H1 (cell line): Measurements from ENCODE around the gene MYO9A. TPM values are rescaled to one million over a fixed set of nuclear protein-coding genes. Genes with fewer than 3 reads are reported as not detected.

ENCODE experiments used
- CTCF ChIA-PET: fragments of 300-600 bp; sonication (Branson Sonifier 250); formaldehyde crosslinking; loops from one replicate; lab custom pipeline; 2021; ENCODE audit not compliant: partially characterized antibody; lab: Charles Lee
- POLR2A ChIA-PET: fragments of 300-600 bp; sonication (Branson Sonifier 250); formaldehyde crosslinking; loops from one replicate; lab custom pipeline; 2021; ENCODE audit warnings: inconsistent platforms; ENCODE audit not compliant: partially characterized antibody; lab: Charles Lee
- DNase-seq, 2 experiments: peaks; one replicate each; pipeline versions ENCODE4 v3.0.0 to v3.0.0-alpha.2; 2010 to 2022; ENCODE audit warnings: low spot score in 2 of 2, low read depth in 1 of 2, mixed read lengths in 1 of 2
- FAIRE-seq: peaks from 2 replicates; lab custom pipeline; 2011; peaks lifted over from hg19 to GRCh38; lab: Jason Lieb, UNC
- H2AFZ ChIP-seq: 2 replicates; pipeline ENCODE4 v1.8.1; 2012; ENCODE audit warnings: low read length, inconsistent platforms
- H2AK5ac ChIP-seq: 2 replicates; pipeline ENCODE4 v1.6.1; 2013; ENCODE audit warnings: low read depth, low read length
- H2BK120ac ChIP-seq: replicated peaks from 2 replicates; pipeline ENCODE3; 2013; ENCODE audit warnings: low read depth, low read length, inconsistent platforms
- H2BK12ac ChIP-seq: 2 replicates; pipeline ENCODE4 v1.6.1; 2013; ENCODE audit warnings: low read depth, low read length
- H2BK15ac ChIP-seq: 2 replicates; pipeline ENCODE4 v1.6.1; 2013; ENCODE audit warnings: low read length
- H2BK20ac ChIP-seq: 2 replicates; pipeline ENCODE4 v1.6.1; 2013; ENCODE audit warnings: low read length
- H2BK5ac ChIP-seq: 2 replicates; pipeline ENCODE4 v1.6.1; 2013; ENCODE audit warnings: low read depth, low read length
- H3K14ac ChIP-seq: 2 replicates; pipeline ENCODE4 v1.6.1; 2013; ENCODE audit warnings: inconsistent platforms; ENCODE audit not compliant: insufficient read length
- H3K18ac ChIP-seq: 2 replicates; pipeline ENCODE4 v1.6.1; 2013; ENCODE audit warnings: low read length; ENCODE audit errors: extremely low read depth
- H3K23ac ChIP-seq: 2 replicates; pipeline ENCODE4 v1.6.1; 2013; ENCODE audit warnings: inconsistent platforms; ENCODE audit not compliant: insufficient read length
- H3K23me2 ChIP-seq: 2 replicates; pipeline ENCODE4 v1.6.1; 2013; ENCODE audit warnings: low read depth, low read length
- H3K27ac ChIP-seq: 2 replicates; pipeline ENCODE4 v1.6.1; 2011; ENCODE audit warnings: low read depth, low read length, inconsistent platforms
- H3K27me3 ChIP-seq, 4 experiments: replicated peaks in 1 of 4; 1 replicate in 1 of 4; 2 replicates in 3 of 4; pipeline versions ENCODE4 v1.6.1 to v1.8.1; 2011 to 2013; ENCODE audit warnings: low read length in 3 of 4, mild to moderate bottlenecking in 3 of 4, inconsistent platforms in 2 of 4, mixed read lengths in 2 of 4, moderate library complexity in 1 of 4; ENCODE audit not compliant: control insufficient read depth in 3 of 4, insufficient read depth in 3 of 4; ENCODE audit errors: extremely low read depth in 1 of 4
- H3K36me3 ChIP-seq, 4 experiments: 2 replicates each; pipeline versions ENCODE4 v1.6.1 to v1.8.1; 2011 to 2013; ENCODE audit warnings: mild to moderate bottlenecking in 4 of 4, low read length in 3 of 4, moderate library complexity in 2 of 4, control low read depth in 1 of 4, inconsistent platforms in 1 of 4; ENCODE audit not compliant: insufficient read depth in 4 of 4, control insufficient read depth in 2 of 4
- H3K4ac ChIP-seq: replicated peaks from 2 replicates; pipeline ENCODE3; 2013; ENCODE audit warnings: low read length, low read depth, mixed read lengths, inconsistent platforms; ENCODE audit not compliant: insufficient read length
- H3K4me1 ChIP-seq, 4 experiments: replicated peaks in 1 of 4; 1 replicate in 1 of 4; 2 replicates in 3 of 4; pipeline versions ENCODE4 v1.6.1 to v1.8.1; 2011 to 2013; ENCODE audit warnings: low read length in 3 of 4, inconsistent platforms in 2 of 4, mixed read lengths in 1 of 4; ENCODE audit not compliant: insufficient read depth in 4 of 4, control insufficient read depth in 3 of 4
- H3K4me2 ChIP-seq, 2 experiments: 2 replicates each; pipeline versions ENCODE4 v1.6.1 to v1.8.1; 2011 to 2013; ENCODE audit warnings: low read depth in 2 of 2, low read length in 2 of 2, control low read depth in 1 of 2, inconsistent platforms in 1 of 2, mild to moderate bottlenecking in 1 of 2; ENCODE audit not compliant: insufficient read depth in 1 of 2
- H3K4me3 ChIP-seq, 4 experiments: fragments of 200-600, 300-600 bp in 1 of 4; sonication (generic), shearing (Covaris generic), sonication (Bioruptor Twin) in 1 of 4; 2 replicates each; pipeline versions ENCODE4 v1.5.1 to v1.8.1; 2011 to 2016; ENCODE audit warnings: low read length in 4 of 4, low read depth in 3 of 4, control low read depth in 2 of 4, inconsistent platforms in 2 of 4, mild to moderate bottlenecking in 2 of 4, mixed read lengths in 1 of 4, moderate library complexity in 1 of 4; ENCODE audit not compliant: insufficient read depth in 2 of 4; ENCODE audit errors: extremely low read depth in 1 of 4
- H3K56ac ChIP-seq: replicated peaks from 2 replicates; pipeline ENCODE3; 2013; ENCODE audit warnings: low read depth, mild to moderate bottlenecking, mixed read lengths, low read length, inconsistent platforms; ENCODE audit not compliant: insufficient read length
- H3K79me1 ChIP-seq: 2 replicates; pipeline ENCODE4 v1.6.1; 2013; ENCODE audit warnings: low read depth, low read length, control low read depth
- H3K79me2 ChIP-seq, 2 experiments: 2 replicates each; pipeline versions ENCODE4 v1.6.1 to v1.8.1; 2012 to 2013; ENCODE audit warnings: low read length in 2 of 2, mild to moderate bottlenecking in 2 of 2, inconsistent platforms in 1 of 2; ENCODE audit not compliant: insufficient read depth in 2 of 2, control insufficient read depth in 1 of 2
- H3K9ac ChIP-seq, 4 experiments: replicated peaks in 1 of 4; 1 replicate in 1 of 4; 2 replicates in 3 of 4; pipeline versions ENCODE4 v1.6.1 to v1.8.1; 2011 to 2013; ENCODE audit warnings: low read depth in 3 of 4, low read length in 3 of 4, control low read depth in 2 of 4, mild to moderate bottlenecking in 2 of 4, moderate library complexity in 2 of 4, inconsistent platforms in 1 of 4; ENCODE audit errors: extremely low read depth in 1 of 4
- H3K9me3 ChIP-seq, 2 experiments: 2 replicates each; pipeline versions ENCODE4 v1.6.1 to v1.8.1; 2012 to 2013; ENCODE audit warnings: mild to moderate bottlenecking in 2 of 2, moderate library complexity in 2 of 2, control low read depth in 1 of 2, inconsistent platforms in 1 of 2, low read depth in 1 of 2, low read length in 1 of 2, mixed read lengths in 1 of 2; ENCODE audit not compliant: insufficient read depth in 2 of 2
- H4K20me1 ChIP-seq, 2 experiments: replicated peaks in 1 of 2; 2 replicates each; pipeline versions ENCODE3 to v1.8.1; 2011 to 2013; ENCODE audit warnings: inconsistent platforms in 2 of 2, low read length in 2 of 2, mild to moderate bottlenecking in 1 of 2; ENCODE audit not compliant: insufficient read depth in 2 of 2, control insufficient read depth in 1 of 2
- H4K5ac ChIP-seq: 2 replicates; pipeline ENCODE4 v1.6.1; 2013; ENCODE audit warnings: low read length, low read depth, mixed read lengths, inconsistent platforms; ENCODE audit not compliant: insufficient read length
- H4K8ac ChIP-seq: 2 replicates; pipeline ENCODE4 v1.8.0; 2013; ENCODE audit warnings: mild to moderate bottlenecking, moderate library complexity, low read length, inconsistent platforms; ENCODE audit not compliant: insufficient read depth; ENCODE audit errors: extremely low read depth
- H4K91ac ChIP-seq: replicated peaks from 2 replicates; pipeline ENCODE3; 2013; ENCODE audit warnings: low read length, mixed read lengths, inconsistent platforms; ENCODE audit not compliant: insufficient read length
- CBX8 ChIP-seq: fragments of 300-800, 300-1000 bp; sonication (generic); IDR thresholded peaks from 2 replicates; pipeline ENCODE4 v1.7.1; 2016; ENCODE audit warnings: low read depth, low read length, borderline replicate concordance
- CTBP2 ChIP-seq: IDR thresholded peaks from 2 replicates; pipeline ENCODE4 v1.7.0; 2011; ENCODE audit warnings: borderline replicate concordance, mild to moderate bottlenecking, moderate library complexity, mixed read lengths, low read length; ENCODE audit not compliant: insufficient read depth, insufficient read length
- JUN ChIP-seq: IDR thresholded peaks from 2 replicates; pipeline ENCODE4 v1.6.1; 2011; ENCODE audit warnings: low read depth, mild to moderate bottlenecking, improper control_type of control experiment, low read length
- MAFK ChIP-seq: IDR thresholded peaks from 2 replicates; pipeline ENCODE4 v1.6.1; 2012; ENCODE audit warnings: low read depth, mild to moderate bottlenecking, improper control_type of control experiment, low read length
- POLR2A ChIP-seq, 2 experiments: IDR thresholded peaks; 1 replicate in 1 of 2; 2 replicates in 1 of 2; pipeline ENCODE4 v1.6.1; 2011; ENCODE audit warnings: low read depth in 2 of 2, low read length in 2 of 2, mild to moderate bottlenecking in 2 of 2; ENCODE audit errors: control extremely low read depth in 1 of 2
- RFX5 ChIP-seq: IDR thresholded peaks from 2 replicates; pipeline ENCODE4 v1.6.1; 2011; ENCODE audit warnings: low read depth, low read length, improper control_type of control experiment, borderline replicate concordance
- RNF2 ChIP-seq: fragments of 200-900, 300-1000 bp; sonication (generic); IDR thresholded peaks from 2 replicates; pipeline ENCODE4 v1.7.1; 2016; ENCODE audit warnings: borderline replicate concordance, low read depth, mild to moderate bottlenecking, antibody characterized with exemption, low read length; ENCODE audit not compliant: poor library complexity, severe bottlenecking; ENCODE audit errors: missing control alignments
- SIRT6 ChIP-seq: IDR thresholded peaks from one replicate; pipeline ENCODE4 v1.7.1; 2012; ENCODE audit warnings: low read length, inconsistent platforms
- SP1 ChIP-seq: IDR thresholded peaks from 2 replicates; pipeline ENCODE4 v1.6.1; 2011; ENCODE audit warnings: low read depth, low read length
- TEAD4 ChIP-seq: IDR thresholded peaks from 2 replicates; pipeline ENCODE4 v1.6.1; 2012; ENCODE audit warnings: low read depth, low read length, inconsistent platforms, mixed read lengths
- WGBS, 2 experiments: shearing (Covaris generic) in 1 of 2; methylation state at CpG; one replicate each; pipeline versions ENCODE4 v1.1.6 to v1.1.7; 2013 to 2015; ENCODE audit warnings: low lambda C conversion rate in 2 of 2, mixed read lengths in 2 of 2, inconsistent platforms in 1 of 2, low coverage in 1 of 2, missing lambda C conversion rate in 1 of 2; ENCODE audit not compliant: insufficient replicate concordance in 2 of 2, insufficient coverage in 1 of 2, insufficient read length in 1 of 2; ENCODE audit errors: extremely low coverage in 1 of 2, missing lambda C conversion rate in 1 of 2; 5-methylcytosine and 5-hydroxymethylcytosine counted together
- polyA plus RNA-seq, 7 experiments: library from polyadenylated mRNA; depleted of rRNA in 3 of 7; stranded (reverse) in 5 of 7; unstranded in 2 of 7; fragments of >200 nt in 5 of 7; fragments of 200-250 nt in 2 of 7; gene quantifications; 1 replicate in 5 of 7; 2 replicates in 1 of 7; 4 replicates in 1 of 7; pipeline versions ENCODE4 v1.2.1 to v1.2.3, GENCODE V29; 2011 to 2013; ENCODE audit warnings: missing spikeins in 2 of 7, mixed read lengths in 2 of 7
- total RNA-seq: library from RNA; stranded (reverse); fragmentation: NEBNext Ultra II Directional; extraction: Animal tissue kit (Norgen Biotek cat#: 25700); gene quantifications from 2 replicates; pipeline ENCODE4 v1.2.1, GENCODE V29; 2021
- TF ChIP-seq, protein P1 (sequence below): IDR thresholded peaks from 2 replicates; pipeline ENCODE4 v1.6.1; 2012; ENCODE audit warnings: low read length, inconsistent platforms

MYO9A gene
- total and polyA plus RNA-seq, 2 of the 8 experiments (the other 6 are each of a cell fraction or from before 2014, with no cell fraction given): 3.9 to 26.0 TPM

GRCh38 chr15:71777216-71777943, 340.6 kb downstream of the MYO9A start:
- H3K14ac ChIP-seq: no peak overlapping the region
- no peak overlapping the region for H3K56ac ChIP-seq
- H4K8ac ChIP-seq: no peak overlapping the region
- H4K91ac ChIP-seq: no peak overlapping the region
- H2BK5ac ChIP-seq: no peak overlapping the region
- H2BK12ac ChIP-seq: no peak overlapping the region
- no peaks in the 10 kb centered on the region for H4K20me1 ChIP-seq
- no peaks in the 10 kb centered on the region for H3K79me1 ChIP-seq
- H2AFZ ChIP-seq: no peak overlapping the region
- no peaks in the 10 kb centered on the region for H3K27me3 ChIP-seq
- H3K79me2 ChIP-seq: no peaks in the 10 kb centered on the region
- no peak overlapping the region for H2AK5ac ChIP-seq
- WGBS, 2 experiments: 91% methylated on average over 16 of the region's 16 CpGs; no CpG with 5 or more reads in 1 of the 2 experiments
- no peak overlapping the region for H3K9ac ChIP-seq
- no peak overlapping the region for H3K18ac ChIP-seq
- H2BK15ac ChIP-seq: no peak overlapping the region
- ChIA-PET POLR2A (interaction anchor here (0.7 to 1.1 kb wide), 2 partner anchors 12 to 13 kb away, joined by 3 read pairs; no protein-coding TSS in a partner anchor), CTCF (interaction anchor here (0.9 to 5.8 kb wide), 9 partner anchors 9 to 688 kb away, joined by 3 to 49 read pairs (median 5); no protein-coding TSS in a partner anchor)
- no peak for FAIRE-seq
- no peak for DNase-seq
- no peak overlapping the region for H3K27ac ChIP-seq
- no peak overlapping the region for H4K5ac ChIP-seq
- no peak overlapping the region for H3K4ac ChIP-seq
- no peaks in the 10 kb centered on the region for H3K23me2 ChIP-seq
- H3K4me2 ChIP-seq: no peak overlapping the region
- no peaks in the 10 kb centered on the region; a peak in 2 of 7 replicates for H3K4me1 ChIP-seq
- H2BK20ac ChIP-seq: no peak overlapping the region
- H2BK120ac ChIP-seq: no peak overlapping the region
- H3K36me3 ChIP-seq: no peaks in the 10 kb centered on the region
- no peaks in the 10 kb centered on the region for H3K9me3 ChIP-seq
- no peak overlapping the region for H3K23ac ChIP-seq
- H3K4me3 ChIP-seq: no peak overlapping the region
- TF ChIP-seq SP1 (no peak), CTBP2 (no peak), POLR2A (IDR thresholded peaks at IDR 0.05; ENCODE audit: control extremely low read depth in 1 of 2, low read depth in 2 of 2, low read length in 2 of 2) (no peak), SIRT6 (no peak), TEAD4 (no peak), RNF2 (no peak), CBX8 (no peak), RFX5 (no peak), MAFK (no peak), JUN (no peak)
- TF ChIP-seq, protein P1, sequence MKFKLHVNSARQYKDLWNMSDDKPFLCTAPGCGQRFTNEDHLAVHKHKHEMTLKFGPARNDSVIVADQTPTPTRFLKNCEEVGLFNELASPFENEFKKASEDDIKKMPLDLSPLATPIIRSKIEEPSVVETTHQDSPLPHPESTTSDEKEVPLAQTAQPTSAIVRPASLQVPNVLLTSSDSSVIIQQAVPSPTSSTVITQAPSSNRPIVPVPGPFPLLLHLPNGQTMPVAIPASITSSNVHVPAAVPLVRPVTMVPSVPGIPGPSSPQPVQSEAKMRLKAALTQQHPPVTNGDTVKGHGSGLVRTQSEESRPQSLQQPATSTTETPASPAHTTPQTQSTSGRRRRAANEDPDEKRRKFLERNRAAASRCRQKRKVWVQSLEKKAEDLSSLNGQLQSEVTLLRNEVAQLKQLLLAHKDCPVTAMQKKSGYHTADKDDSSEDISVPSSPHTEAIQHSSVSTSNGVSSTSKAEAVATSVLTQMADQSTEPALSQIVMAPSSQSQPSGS: no peak
